Psoas muscle (tissue), 8 donors: ENCODE data around the gene UBE3A. TPM values are rescaled to one million over a fixed set of nuclear protein-coding genes. Genes with fewer than 3 reads are reported as not detected.

ENCODE experiments used
- ATAC-seq, 4 donors: fragments of 200-7000 bp; cut with Tn5 transposase; one replicate each; pipeline ENCODE4 v1.9.1; 2020; ENCODE audit warnings: moderate library complexity in 3 of 4, mild to moderate bottlenecking in 2 of 4
- DNase-seq, 2 donors: peaks; one replicate each; pipeline ENCODE4 v3.0.0-alpha.2; 2020
- H3K27ac ChIP-seq: fragments of 200-600 bp; one replicate; pipeline ENCODE4 v1.8.0; 2022
- H3K27me3 ChIP-seq, 3 donors: fragments of 200-600 bp in 1 of 3; one replicate each; pipeline versions ENCODE4 v1.6.1 to v1.8.0; 2013 to 2022; ENCODE audit warnings: low read length in 2 of 3, mild to moderate bottlenecking in 2 of 3, moderate library complexity in 1 of 3; ENCODE audit not compliant: insufficient read depth in 3 of 3
- H3K36me3 ChIP-seq, 2 donors: fragments of 200-600 bp in 1 of 2; one replicate each; pipeline versions ENCODE4 v1.6.1 to v1.8.0; 2013 to 2022; ENCODE audit warnings: low read depth in 1 of 2, mild to moderate bottlenecking in 1 of 2, moderate library complexity in 1 of 2; ENCODE audit not compliant: insufficient read depth in 1 of 2
- H3K4me1 ChIP-seq: fragments of 200-600 bp; one replicate; pipeline ENCODE4 v1.8.0; 2022
- H3K4me3 ChIP-seq: fragments of 200-600 bp; one replicate; pipeline ENCODE4 v1.8.0; 2022; ENCODE audit warnings: mild to moderate bottlenecking
- H3K9me3 ChIP-seq: fragments of 200-600 bp; one replicate; pipeline ENCODE4 v1.8.0; 2022
- CTCF ChIP-seq: fragments of 200-600 bp; IDR thresholded peaks from one replicate; pipeline ENCODE4 v1.8.0; 2022; ENCODE audit warnings: antibody characterized with exemption
- WGBS, 3 donors: extraction: QIAGEN DNeasy Blood & Tissue Kit; methylation state at CpG; one replicate each; pipeline versions ENCODE4 v1.1.6 to v1.1.7; 2013; 5-methylcytosine and 5-hydroxymethylcytosine counted together
- intact Hi-C, 2 donors: fragments of 100-400 bp; cut with DNase I; formaldehyde crosslinking; loops; one replicate each; pipeline versions ENCODE4 v1.11.0 to v1.14.2; 2022
- polyA plus RNA-seq, 3 donors: library from polyadenylated mRNA; stranded (reverse); fragments of 200-250 nt; gene quantifications; one replicate each; pipeline ENCODE4 v1.2.3, GENCODE V29; 2013
- total RNA-seq, 4 donors: library from RNA; stranded (reverse); fragmentation: NEBNext Ultra II Directional in 2 of 4; extraction: Animal tissue kit (Norgen Biotek cat#: 25700) in 2 of 4; gene quantifications; one replicate each; pipeline versions ENCODE4 v1.2.1 to v1.2.4, GENCODE V29; 2021 to 2023
- donor health status: healthy with polysubstance abuse.
- donor health status: DM: no; HTN: no; CAD: no; lungs with moderate emphysema.
- donor health status: Bipolar disorder and iron deficiency.
- donor health status: healthy.
- donor health status: DM: yes; HTN: yes; CAD: no.
- donor health status: DM: no; HTN: no; CAD: no.
- donor health status: DM: no; HTN: no; CAD: no.
- donor health status: DM: yes; HTN: yes; CAD: no.

UBE3A gene
- total and polyA plus RNA-seq, 7 donors: 53.5 to 198 (median 144) TPM

GRCh38 chr15:25401501-25401900 is 37.3 kb downstream of the UBE3A start:
- Histone ChIP-seq H3K9me3 (peaks cover 16% of the 10 kb centered on the region), H3K4me3 (no peak overlapping the region), H3K27me3 (no peaks in the 10 kb centered on the region), H3K4me1 (peaks cover 11% of the 10 kb centered on the region), H3K27ac (no peak overlapping the region), H3K36me3 (peaks cover 9 to 39% of the 10 kb centered on the region in 2 donors)
- TF ChIP-seq CTCF: no peak
- intact Hi-C loops: no loop called here
- no peak for DNase-seq
- ATAC-seq: no peak

GRCh38 chr15:25397100-25397499 is 41.7 kb downstream of the UBE3A start:
- peak in 2 of 4 donors; percentile 26 for ATAC-seq
- intact Hi-C loops: no loop called here
- H3K27ac ChIP-seq: peak overlapping the region; percentile 59

GRCh38 chr15:25394898-25395297 is 43.9 kb downstream of the UBE3A start:
- Histone ChIP-seq H3K4me3 (no peak overlapping the region), H3K27ac (no peak overlapping the region), H3K36me3 (no peaks in the 10 kb centered on the region), H3K4me1 (peaks cover 47% of the 10 kb centered on the region), H3K27me3 (no peaks in the 10 kb centered on the region), H3K9me3 (no peaks in the 10 kb centered on the region)
- 73 to 82% (median 81%) methylated on average over 2 of the region's 2 CpGs for WGBS, 3 donors
- intact Hi-C loops: no loop called here
- no peak for TF ChIP-seq CTCF
- DNase-seq (no peak), ATAC-seq (no peak)

More at GRCh38 chr15:25397100-25397499, 41.7 kb downstream of the UBE3A start:
- Histone ChIP-seq H3K36me3 (peaks cover 0 to 6% of the 10 kb centered on the region in 2 donors), H3K4me3 (no peak overlapping the region), H3K27me3 (no peaks in the 10 kb centered on the region), H3K4me1 (peaks cover 34% of the 10 kb centered on the region), H3K9me3 (peaks cover 11% of the 10 kb centered on the region)
- no peak for DNase-seq
- no peak for TF ChIP-seq CTCF

- DNase-seq (no peak), ATAC-seq (no peak)
- intact Hi-C loops: no loop called here
- H3K27me3 ChIP-seq: no peaks in the 10 kb centered on the region
- no peak overlapping the region for H3K4me3 ChIP-seq
- no peaks in the 10 kb centered on the region for H3K9me3 ChIP-seq
- H3K27ac ChIP-seq: peak overlapping the region; percentile 44
- no peak for TF ChIP-seq CTCF
- WGBS, 3 donors: 84 to 93% (median 90%) methylated on average over 3 of the region's 3 CpGs
- no peaks in the 10 kb centered on the region for H3K36me3 ChIP-seq
- H3K4me1 ChIP-seq: peaks cover 48% of the 10 kb centered on the region
Observed at GRCh38 chr15:25392806-25393205, 46.0 kb downstream of the UBE3A start.

GRCh38 chr15:25391971-25392721 is 46.7 kb downstream of the UBE3A start:
- WGBS, 3 donors: 39 to 58% (median 49%) methylated on average over 4 of the region's 4 CpGs
- Histone ChIP-seq H3K4me1 (peaks cover 42% of the 10 kb centered on the region), H3K27ac (peak overlapping the region; percentile 44), H3K9me3 (no peaks in the 10 kb centered on the region), H3K36me3 (no peaks in the 10 kb centered on the region), H3K27me3 (no peaks in the 10 kb centered on the region), H3K4me3 (no peak overlapping the region)
- intact Hi-C loops: no loop called here
- TF ChIP-seq CTCF: no peak
- DNase-seq (no peak), ATAC-seq (peak; percentile 38 to 70 (median 62))
